Measurements from ENCODE around the gene AP3D1. TPM values are rescaled to one million over a fixed set of nuclear protein-coding genes. Genes with fewer than 3 reads are reported as not detected.

The AP3D1 gene
- total and polyA plus RNA-seq, 10 donors = 32.8 to 112 (median 96.2) TPM

GRCh38 chr19:2198317-2198716, 47.0 kb upstream of the AP3D1 start:
- intact Hi-C loops (cut with DNase I; ENCODE audit: low total_unique reads) = no loop called here
- Histone ChIP-seq H3K27me3 (replicated peaks in 1 of 7) (no peaks in the 10 kb centered on the region), H3K4me1 (peaks cover 0 to 22% (median 0%) of the 10 kb centered on the region in 6 donors), H3K9me3 (no peaks in the 10 kb centered on the region), H3K27ac (no peak overlapping the region), H3K4me3 (no peak overlapping the region), H3K36me3 (peaks cover 0 to 95% (median 64%) of the 10 kb centered on the region in 6 donors)
- TF ChIP-seq POLR2A (IDR thresholded peaks at IDR 0.05) = no peak
- TF ChIP-seq POLR2AphosphoS5 (IDR thresholded peaks at IDR 0.05) = peak in 1 of 3 donors; percentile 16
- WGBS, 5 donors = 70 to 82% (median 74%) methylated on average over 2 to 22 of the region's 22 CpGs
- no peak for DNase-seq

- Histone ChIP-seq H3K4me3 (no peak overlapping the region), H3K36me3 (peaks cover 0 to 95% (median 62%) of the 10 kb centered on the region in 6 donors), H3K27me3 (replicated peaks in 1 of 7) (no peaks in the 10 kb centered on the region), H3K9me3 (no peaks in the 10 kb centered on the region), H3K27ac (no peak overlapping the region), H3K4me1 (peaks cover 0 to 22% (median 0%) of the 10 kb centered on the region in 6 donors)
- DNase-seq = no peak
- TF ChIP-seq POLR2AphosphoS5 (IDR thresholded peaks at IDR 0.05) (peak in 1 of 3 donors; percentile 18), CTCF (IDR thresholded peaks at IDR 0.05 in 8 of 11, conservative IDR thresholded peaks at IDR 0.05 in 3 of 11) (no peak)
- intact Hi-C loops (cut with DNase I; ENCODE audit: low total_unique reads) = no loop called here
- WGBS, 5 donors = 90 to 97% (median 93%) methylated on average over 13 to 15 of the region's 15 CpGs
Measured at GRCh38 chr19:2197270-2197669, 45.9 kb upstream of the AP3D1 start.

GRCh38 chr19:2195914-2196313, 44.5 kb upstream of the AP3D1 start:
- intact Hi-C loops (cut with DNase I; ENCODE audit: low total_unique reads) = no loop called here
- DNase-seq = no peak
- 91 to 97% (median 95%) methylated on average over 9 to 19 of the region's 19 CpGs for WGBS, 5 donors
- Histone ChIP-seq H3K9me3 (no peaks in the 10 kb centered on the region), H3K4me1 (peaks cover 0 to 22% (median 0%) of the 10 kb centered on the region in 6 donors), H3K4me3 (no peak overlapping the region), H3K36me3 (peaks cover 0 to 97% (median 65%) of the 10 kb centered on the region in 6 donors), H3K27me3 (replicated peaks in 1 of 7) (no peaks in the 10 kb centered on the region), H3K27ac (no peak overlapping the region)
- TF ChIP-seq POLR2A (IDR thresholded peaks at IDR 0.05) (no peak), CTCF (IDR thresholded peaks at IDR 0.05 in 8 of 11, conservative IDR thresholded peaks at IDR 0.05 in 3 of 11) (no peak), POLR2AphosphoS5 (IDR thresholded peaks at IDR 0.05) (peak in 1 of 3 donors; percentile 31)

GRCh38 chr19:2195361-2195760, 44.0 kb upstream of the AP3D1 start:
- Histone ChIP-seq H3K27me3 (replicated peaks in 1 of 7) (no peaks in the 10 kb centered on the region), H3K9me3 (no peaks in the 10 kb centered on the region), H3K4me1 (peaks cover 0 to 22% (median 0%) of the 10 kb centered on the region in 6 donors), H3K36me3 (peaks cover 0 to 100% (median 69%) of the 10 kb centered on the region in 6 donors), H3K27ac (no peak overlapping the region), H3K4me3 (no peak overlapping the region)
- 94 to 96% (median 96%) methylated on average over 10 to 13 of the region's 13 CpGs for WGBS, 5 donors
- no peak for DNase-seq
- intact Hi-C loops (cut with DNase I; ENCODE audit: low total_unique reads) = no loop called here
- TF ChIP-seq POLR2AphosphoS5 (IDR thresholded peaks at IDR 0.05) = no peak
- no peak for TF ChIP-seq POLR2A (IDR thresholded peaks at IDR 0.05)
- no peak for TF ChIP-seq CTCF (IDR thresholded peaks at IDR 0.05 in 8 of 11, conservative IDR thresholded peaks at IDR 0.05 in 3 of 11)

All from spleen (tissue), 11 donors.